HL-60 (cell line): ENCODE data around the gene GPR161.
A peak's percentile ranks its signal among the peaks of the same experiment; 100 is the strongest.

Experiments used
- DNase-seq, 2 experiments: peaks; one replicate each; pipeline ENCODE4 v3.0.0-alpha.2; 2010 to 2020; ENCODE audit warnings: low read depth in 1 of 2, low spot score in 1 of 2
- H3K27ac ChIP-seq: fragments of 250-450 bp; sonication (Bioruptor Pico); replicated peaks from 2 replicates; pipeline ENCODE4 v1.5.1; 2020; ENCODE audit warnings: mild to moderate bottlenecking, moderate library complexity
- H3K27me3 ChIP-seq: fragments of 250-450 bp; sonication (Bioruptor Pico); 2 replicates; pipeline ENCODE4 v1.5.1; 2021; ENCODE audit warnings: mild to moderate bottlenecking, moderate library complexity; ENCODE audit not compliant: insufficient read depth, poor library complexity, severe bottlenecking
- H3K4me3 ChIP-seq: replicated peaks from 2 replicates; pipeline ENCODE4 v1.5.1; 2011; ENCODE audit warnings: mild to moderate bottlenecking, control low read depth, low read length; ENCODE audit not compliant: insufficient read depth
- CTCF ChIP-seq: IDR thresholded peaks from one replicate; pipeline ENCODE4 v1.5.1; 2011; ENCODE audit warnings: low read length, control low read depth, inconsistent platforms; ENCODE audit not compliant: insufficient read depth
- GABPA ChIP-seq: IDR thresholded peaks from 2 replicates; pipeline ENCODE4 v1.6.1; 2012; ENCODE audit warnings: low read depth
- POLR2AphosphoS5 ChIP-seq: IDR thresholded peaks from 2 replicates; pipeline ENCODE4 v1.6.1; 2012; ENCODE audit warnings: low read depth
- REST ChIP-seq: IDR thresholded peaks from 2 replicates; pipeline ENCODE4 v1.6.1; 2012; ENCODE audit warnings: low read depth; ENCODE audit not compliant: insufficient replicate concordance
- SPI1 ChIP-seq: IDR thresholded peaks from 2 replicates; pipeline ENCODE4 v1.6.1; 2012; ENCODE audit warnings: low read depth, mild to moderate bottlenecking, borderline replicate concordance

GPR161 gene

GRCh38 chr1:168178638-168179437, 42.1 kb upstream of the GPR161 start, which contains the start of gene TIPRL:
Gene TIPRL (plus strand): TSS chr1:168178962. CDS start chr1:168179078, 116 bp downstream.
- H3K4me3 ChIP-seq = peak within 1 kb of the TSS; percentile 93
- peak; percentile 89 for TF ChIP-seq GABPA
- peak; percentile 39; the same call in 1 of the 2 replicates for TF ChIP-seq POLR2AphosphoS5
- peak; percentile 10 for TF ChIP-seq CTCF
- TF ChIP-seq REST = no peak
- no peak for TF ChIP-seq SPI1
- peak within 1 kb of the TSS; percentile 81 for H3K27ac ChIP-seq
- no peaks in the 10 kb centered on the region for H3K27me3 ChIP-seq
- peak; percentile 98 for DNase-seq

GRCh38 chr1:168178227-168178637, 41.5 kb upstream of the GPR161 start:
- TF ChIP-seq REST (no peak), POLR2AphosphoS5 (no peak), GABPA (no peak), CTCF (no peak), SPI1 (no peak)
- Histone ChIP-seq H3K27ac (peak overlapping the region; percentile 81), H3K27me3 (no peaks in the 10 kb centered on the region), H3K4me3 (peak overlapping the region; percentile 93)
- DNase-seq = no peak

DNA sequence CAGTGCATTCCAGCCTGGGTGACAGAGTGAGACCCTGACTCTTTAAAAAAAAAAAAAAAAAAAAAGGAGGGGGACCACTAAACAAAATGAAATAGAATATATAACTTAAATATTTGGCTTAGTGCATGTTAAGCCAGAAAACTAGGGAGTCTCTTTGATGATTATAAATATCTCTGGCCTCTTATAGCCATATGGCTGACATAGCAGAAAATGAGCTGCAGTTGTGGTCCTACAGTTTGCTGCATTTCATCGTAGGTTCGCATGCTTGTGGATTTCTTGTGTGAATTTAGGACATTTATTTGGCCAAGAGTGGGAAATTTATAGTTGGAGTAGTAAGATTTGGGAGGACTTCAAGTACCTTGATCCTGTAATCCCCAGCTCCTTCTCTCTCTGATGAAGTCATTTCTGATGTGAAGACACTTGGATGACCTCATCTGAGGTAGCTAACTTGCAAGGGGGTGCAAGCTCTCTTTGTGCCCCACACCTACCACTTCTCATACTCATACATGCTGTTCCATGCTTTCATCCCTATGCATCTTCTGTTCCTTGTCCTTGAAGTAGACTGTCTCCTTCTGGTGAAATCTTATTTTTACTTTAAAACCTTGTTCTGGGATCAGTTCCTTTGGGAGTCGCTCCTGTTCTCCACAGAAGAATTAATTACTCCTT, 35.7 kb upstream of the GPR161 start:
- no peak for TF ChIP-seq REST
- no peak for TF ChIP-seq POLR2AphosphoS5
- TF ChIP-seq CTCF = no peak
- no peak for TF ChIP-seq GABPA
- TF ChIP-seq SPI1 = no peak
- H3K27me3 ChIP-seq = no peaks in the 10 kb centered on the region
- H3K4me3 ChIP-seq = no peak overlapping the region
- H3K27ac ChIP-seq = no peak overlapping the region
- DNase-seq = no peak
